ENCODE measurements around the gene SNRNP27. TPM values are rescaled to one million over a fixed set of nuclear protein-coding genes. Genes with fewer than 3 reads are reported as not detected.
"Not testable (repeated sequence)": the region's sequence is repeated elsewhere in the genome, so short reads cannot be mapped to it uniquely, and the experiment has no call there.

The SNRNP27 gene
- total RNA-seq, 4 donors from 2014 or later = 30.6 to 46.9 (median 37.5) TPM

- Histone ChIP-seq H3K27me3 (no peaks in the 10 kb centered on the region), H3K27ac (no peak overlapping the region), H3K4me1 (peaks cover 0 to 8% (median 0%) of the 10 kb centered on the region in 3 donors), H3K9me3 (no peaks in the 10 kb centered on the region), H3K36me3 (no peaks in the 10 kb centered on the region), H3K4me3 (no peak overlapping the region)
- no peak for DNase-seq
- intact Hi-C loops (cut with DNase I) = no loop called here
- TF ChIP-seq CTCF (IDR thresholded peaks at IDR 0.05) (no peak), POLR2A (IDR thresholded peaks at IDR 0.05) (no peak)
These were observed 4.5 kb upstream of the SNRNP27 start for GRCh38 chr2:69889302-69889701.

- TF ChIP-seq CTCF (IDR thresholded peaks at IDR 0.05) (no peak), POLR2A (IDR thresholded peaks at IDR 0.05) (no peak)
- Histone ChIP-seq H3K4me3 (no peak overlapping the region), H3K36me3 (peaks cover 0 to 6% (median 0%) of the 10 kb centered on the region in 3 donors), H3K27ac (no peak overlapping the region), H3K9me3 (no peaks in the 10 kb centered on the region), H3K4me1 (peaks cover 9 to 23% (median 10%) of the 10 kb centered on the region in 3 donors), H3K27me3 (no peaks in the 10 kb centered on the region)
- DNase-seq = no peak
- 43 to 79% methylated on average over 1 of the region's 1 CpG for WGBS, 2 donors
- intact Hi-C loops (cut with DNase I) = no loop called here
These were observed 2.9 kb upstream of the SNRNP27 start for GRCh38 chr2:69890881-69891280.

GRCh38 chr2:69892838-69893424 lies 825 bp upstream of the SNRNP27 start:
- DNase-seq; H3K27me3 ChIP-seq; H3K9me3 ChIP-seq; intact Hi-C loops (cut with DNase I): not testable (repeated sequence)
- H3K36me3 ChIP-seq = peaks cover 0 to 27% (median 14%) of the 10 kb centered on the region in 3 donors
- WGBS, 2 donors = 90 to 91% methylated on average over 7 of the region's 7 CpGs
- peaks cover 9 to 32% (median 10%) of the 10 kb centered on the region in 3 donors for H3K4me1 ChIP-seq
- peak overlapping the region in 3 of 4 donors; percentile 85 to 94 (median 93) for H3K27ac ChIP-seq
- peak in 1 of 6 experiments; percentile 11 for TF ChIP-seq CTCF (IDR thresholded peaks at IDR 0.05)
- H3K4me3 ChIP-seq = peak overlapping the region in 2 of 4 donors; percentile 77 to 88

- peak overlapping the region; percentile 59 to 88 (median 78) for H3K4me3 ChIP-seq
These were observed 981 bp downstream of the SNRNP27 start for GRCh38 chr2:69894737-69895136.

GRCh38 chr2:69902213-69902922 lies 8.6 kb downstream of the SNRNP27 start:
- Histone ChIP-seq H3K27me3 (no peaks in the 10 kb centered on the region), H3K27ac (peak overlapping the region in 2 of 4 donors; percentile 6 to 25), H3K9me3 (no peaks in the 10 kb centered on the region), H3K4me3 (peak overlapping the region in 1 of 4 donors; percentile 7), H3K36me3 (peaks cover 0 to 100% (median 24%) of the 10 kb centered on the region in 3 donors), H3K4me1 (peaks cover 0 to 24% (median 0%) of the 10 kb centered on the region in 3 donors)
- WGBS, 2 donors = 64 to 65% methylated on average over 8 of the region's 8 CpGs
- TF ChIP-seq POLR2A (IDR thresholded peaks at IDR 0.05) (no peak), CTCF (IDR thresholded peaks at IDR 0.05) (no peak)
- no peak for DNase-seq
- intact Hi-C loops (cut with DNase I) = no loop called here

More at GRCh38 chr2:69894737-69895136, 981 bp downstream of the SNRNP27 start:
- intact Hi-C loops (cut with DNase I); DNase-seq; H3K9me3 ChIP-seq; H3K27me3 ChIP-seq: not testable (repeated sequence)
- Histone ChIP-seq H3K27ac (peak overlapping the region in 3 of 4 donors; percentile 85 to 94 (median 93)), H3K36me3 (peaks cover 0 to 45% (median 20%) of the 10 kb centered on the region in 3 donors), H3K4me1 (peaks cover 9 to 32% (median 10%) of the 10 kb centered on the region in 3 donors)
- 33 to 34% methylated on average over 16 to 22 of the region's 23 CpGs for WGBS, 2 donors
